Activated CD8-positive, alpha-beta memory T cell treated with anti-CD3 and anti-CD28 coated beads, Interleukin-2, amount 50 U/mL, for 1 hour (primary cell): ENCODE measurements around the gene AKR1E2.
"Not testable (repeated sequence)": the region's sequence is repeated elsewhere in the genome, so short reads cannot be mapped to it uniquely, and the experiment has no call there.

Source experiments
- DNase-seq: peaks from one replicate; pipeline ENCODE4 v3.0.0-alpha.2; 2020; ENCODE audit errors: extremely low read depth

The AKR1E2 gene

GRCh38 chr10:4813496-4813895 is 12.5 kb upstream of the AKR1E2 start:
- no peak for DNase-seq

- DNase-seq = not testable (repeated sequence)
Measured at GRCh38 chr10:4815646-4816180, 10.3 kb upstream of the AKR1E2 start.

GRCh38 chr10:4816966-4817365 is 9.0 kb upstream of the AKR1E2 start:
- no peak for DNase-seq

DNA sequence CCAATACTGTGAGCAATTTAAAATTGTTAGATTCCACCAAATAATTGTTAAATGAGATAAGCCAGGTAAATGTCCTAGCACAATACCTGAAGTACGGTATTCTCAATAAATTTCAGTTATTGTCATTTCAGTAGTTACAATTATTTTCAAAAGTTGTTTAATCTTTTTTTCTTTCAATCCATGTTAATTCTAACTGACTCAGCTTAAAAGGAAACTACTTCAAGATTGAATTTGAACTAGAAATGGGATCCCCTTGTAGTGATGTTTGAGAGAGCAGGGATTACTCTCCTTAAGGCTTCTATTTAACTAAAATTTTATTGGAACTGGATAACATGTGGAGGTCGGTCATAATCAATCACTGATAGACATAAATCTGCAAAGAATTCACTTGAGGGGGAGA is 6.9 kb upstream of the AKR1E2 start:
- DNase-seq = no peak

GRCh38 chr10:4819707-4820106 is 6.3 kb upstream of the AKR1E2 start:
- no peak for DNase-seq

DNA sequence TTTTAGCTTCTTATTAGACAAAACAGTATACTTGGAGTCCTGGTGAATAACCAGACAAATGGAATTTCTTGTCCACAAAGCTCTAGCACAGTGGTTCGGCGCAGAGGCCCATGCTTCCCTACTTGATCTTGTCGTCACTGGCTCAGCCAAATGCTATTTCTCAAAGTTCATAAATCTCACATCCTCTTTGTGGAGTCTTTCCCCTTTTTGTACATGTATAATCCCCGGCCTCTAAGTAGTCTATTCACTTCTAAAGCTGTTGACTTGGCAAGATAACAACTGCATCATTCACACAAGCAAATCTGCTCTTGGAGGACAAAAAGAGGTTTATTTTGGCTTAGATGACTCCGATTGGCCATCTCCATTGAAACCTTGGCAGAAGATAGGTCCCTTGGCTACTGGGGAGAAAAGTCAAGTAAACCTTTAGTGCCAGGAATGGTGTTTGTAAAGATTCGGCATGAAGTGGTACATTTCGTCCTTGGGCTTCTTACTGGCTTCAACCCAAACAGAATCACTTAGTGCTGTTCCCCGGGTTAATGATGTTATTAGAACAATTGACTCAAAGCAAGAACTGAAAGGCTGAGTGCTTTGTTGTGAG is 5.1 kb upstream of the AKR1E2 start:
- DNase-seq = no peak

- no peak for DNase-seq
Measured at GRCh38 chr10:4822208-4822607, 3.8 kb upstream of the AKR1E2 start.

DNA sequence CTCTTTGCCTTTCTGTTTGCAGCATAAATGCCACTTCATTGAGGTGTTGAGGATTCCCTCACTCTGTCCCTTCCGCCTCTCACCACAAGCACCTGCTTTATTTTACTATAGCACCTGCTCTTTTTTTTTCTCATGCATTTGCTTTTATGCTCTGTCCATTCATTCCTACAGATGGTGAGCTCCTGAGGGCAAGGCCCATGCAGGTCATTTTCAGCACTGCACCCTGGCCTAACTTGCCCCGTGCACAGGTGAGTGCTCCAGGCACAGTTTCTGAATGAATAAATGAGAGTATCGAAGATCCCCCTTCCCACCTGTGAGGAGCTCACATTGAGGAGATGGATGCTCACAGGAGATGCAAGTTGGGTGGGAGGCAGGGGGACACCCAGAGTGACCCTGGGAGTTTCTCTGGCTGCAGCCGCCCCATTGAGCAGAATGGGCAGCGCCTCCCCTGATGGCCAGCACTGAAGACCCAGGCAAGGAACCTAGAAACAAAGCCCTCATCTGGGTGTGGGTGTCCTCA is 1.2 kb upstream of the AKR1E2 start:
- DNase-seq = no peak

GRCh38 chr10:4825456-4825867 is 545 bp upstream of the AKR1E2 start:
- no peak for DNase-seq

- no peak for DNase-seq
Measured at GRCh38 chr10:4826792-4827324, 851 bp downstream of the AKR1E2 start.

DNA sequence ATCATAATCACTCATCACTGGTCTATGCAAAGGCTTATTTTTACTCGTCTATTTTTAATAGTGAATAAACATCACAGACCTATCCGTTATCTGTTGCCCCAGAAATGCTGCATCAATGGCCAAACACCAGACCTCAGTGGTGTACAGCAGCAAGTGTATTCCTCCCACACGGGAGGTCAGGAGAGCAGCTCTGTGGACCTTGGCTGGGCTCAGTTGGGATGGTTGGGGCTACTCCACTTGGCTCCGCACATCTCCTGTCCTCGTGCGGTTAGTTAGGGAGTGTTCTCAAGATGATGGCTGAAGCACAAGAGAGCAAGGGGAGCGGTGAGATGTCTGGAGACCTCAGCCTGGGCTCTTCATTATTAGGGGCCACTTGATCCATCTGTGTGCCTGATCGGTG is 2.0 kb downstream of the AKR1E2 start:
- DNase-seq = no peak

DNA sequence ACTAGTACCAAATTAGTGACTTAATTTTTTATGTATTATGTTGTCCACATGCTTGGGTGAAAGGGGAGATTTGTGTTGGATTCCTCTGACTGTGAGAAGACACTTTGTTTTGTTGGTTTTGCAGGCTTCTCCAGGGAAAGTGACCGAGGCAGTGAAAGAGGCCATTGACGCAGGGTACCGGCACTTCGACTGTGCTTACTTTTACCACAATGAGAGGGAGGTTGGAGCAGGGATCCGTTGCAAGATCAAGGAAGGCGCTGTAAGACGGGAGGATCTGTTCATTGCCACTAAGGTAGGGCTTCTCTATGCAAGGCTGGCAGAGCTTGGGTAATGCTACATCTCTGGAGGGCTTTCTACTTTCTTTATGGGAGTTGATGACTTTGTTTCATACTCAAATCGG is 4.5 kb downstream of the AKR1E2 start:
- no peak for DNase-seq

GRCh38 chr10:4831091-4831490 is 5.1 kb downstream of the AKR1E2 start:
- no peak for DNase-seq

- no peak for DNase-seq
Measured at GRCh38 chr10:4833286-4833685, 7.3 kb downstream of the AKR1E2 start.

DNA sequence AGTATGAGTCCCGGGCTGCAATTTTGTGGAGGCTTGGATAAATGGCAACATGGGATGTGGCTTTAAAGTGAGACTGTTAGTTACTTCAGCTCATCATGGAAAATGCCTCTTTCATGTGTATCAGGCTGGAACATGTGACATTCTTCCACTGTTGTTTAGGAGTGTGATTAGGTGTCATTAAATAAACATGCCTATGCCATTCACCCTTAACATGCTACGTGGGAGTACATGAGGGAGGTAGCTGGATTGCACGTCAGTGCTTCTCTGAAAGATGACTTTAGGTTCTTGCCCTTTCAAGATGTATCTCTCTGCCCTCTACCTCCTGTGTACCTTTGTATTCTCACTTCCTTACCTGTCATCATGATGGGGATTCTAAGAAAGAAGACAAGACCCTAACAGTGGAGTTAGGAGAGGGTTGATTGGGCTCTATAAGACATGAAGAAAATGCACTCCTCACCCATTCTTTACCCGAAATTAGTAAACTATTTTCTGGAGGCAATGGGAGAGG is 8.9 kb downstream of the AKR1E2 start:
- no peak for DNase-seq

- DNase-seq = no peak
Measured at GRCh38 chr10:4835494-4835918, 9.5 kb downstream of the AKR1E2 start.

DNA sequence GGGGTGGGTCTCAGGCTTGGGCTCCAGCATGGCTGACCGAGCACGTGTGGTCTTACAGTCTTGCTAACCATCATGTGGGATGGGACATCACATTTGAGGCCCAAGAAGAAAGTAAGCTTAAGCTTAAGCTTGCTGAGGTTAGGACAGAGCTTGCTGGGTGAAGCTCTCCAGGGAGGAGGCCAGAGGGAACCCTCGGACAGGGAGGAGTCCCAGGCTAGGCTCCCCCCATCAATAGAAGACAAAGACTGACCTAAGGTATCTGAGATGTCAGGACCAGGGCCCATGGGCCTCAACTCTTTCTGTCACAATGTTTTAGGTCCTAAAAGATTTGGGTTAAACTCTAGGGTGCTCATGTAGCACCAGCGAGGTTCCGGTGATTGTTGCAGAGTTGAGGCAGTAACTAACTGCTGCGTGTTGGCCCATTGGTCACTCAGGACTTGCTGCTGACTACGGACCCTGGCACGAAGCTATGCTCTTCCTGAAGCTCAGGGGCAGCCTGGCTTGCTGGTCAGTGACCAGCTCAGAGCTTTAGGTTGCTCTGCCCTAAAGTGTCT is 10.5 kb downstream of the AKR1E2 start:
- no peak for DNase-seq

GRCh38 chr10:4837551-4837950 is 11.5 kb downstream of the AKR1E2 start:
- no peak for DNase-seq

DNA sequence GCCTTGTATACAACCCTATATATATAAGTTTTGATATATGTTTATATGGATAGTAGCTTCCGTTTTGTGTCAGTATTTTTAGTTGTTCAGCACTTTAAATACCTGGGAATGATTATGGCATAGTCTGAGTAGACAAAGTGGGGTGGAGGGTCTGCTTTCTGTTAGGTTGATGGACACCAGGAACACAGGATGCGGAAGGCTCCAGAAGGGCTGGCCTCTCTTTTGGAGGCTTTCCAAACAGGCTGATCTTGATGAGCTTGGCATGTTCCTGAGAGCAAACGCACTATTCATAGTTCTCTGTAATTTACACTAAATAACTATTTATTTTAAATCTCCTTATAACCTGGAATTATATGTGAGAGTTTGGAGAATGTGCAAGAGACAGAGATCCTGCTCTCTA is 12.7 kb downstream of the AKR1E2 start:
- no peak for DNase-seq

GRCh38 chr10:4839353-4839752 is 13.3 kb downstream of the AKR1E2 start:
- no peak for DNase-seq

DNA sequence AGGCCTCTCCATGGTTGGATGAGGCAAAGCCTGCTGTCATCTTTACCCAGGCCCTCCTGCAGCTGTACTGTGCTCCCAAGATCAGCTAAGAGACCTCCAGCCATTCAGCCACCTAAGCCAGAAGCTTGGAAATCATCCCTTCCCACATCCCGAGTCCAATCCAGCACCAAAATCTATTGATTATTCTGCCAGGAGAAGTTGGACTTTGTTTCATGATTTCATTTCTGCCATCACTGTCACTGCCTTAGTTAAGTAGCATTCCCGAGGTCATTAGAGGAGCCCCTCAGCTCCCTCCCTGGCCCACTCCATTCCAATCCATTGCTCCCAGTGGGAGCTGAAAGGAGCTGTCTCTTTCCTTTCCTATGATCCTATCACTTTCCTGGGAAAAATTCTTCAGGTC is 14.1 kb downstream of the AKR1E2 start:
- no peak for DNase-seq

DNA sequence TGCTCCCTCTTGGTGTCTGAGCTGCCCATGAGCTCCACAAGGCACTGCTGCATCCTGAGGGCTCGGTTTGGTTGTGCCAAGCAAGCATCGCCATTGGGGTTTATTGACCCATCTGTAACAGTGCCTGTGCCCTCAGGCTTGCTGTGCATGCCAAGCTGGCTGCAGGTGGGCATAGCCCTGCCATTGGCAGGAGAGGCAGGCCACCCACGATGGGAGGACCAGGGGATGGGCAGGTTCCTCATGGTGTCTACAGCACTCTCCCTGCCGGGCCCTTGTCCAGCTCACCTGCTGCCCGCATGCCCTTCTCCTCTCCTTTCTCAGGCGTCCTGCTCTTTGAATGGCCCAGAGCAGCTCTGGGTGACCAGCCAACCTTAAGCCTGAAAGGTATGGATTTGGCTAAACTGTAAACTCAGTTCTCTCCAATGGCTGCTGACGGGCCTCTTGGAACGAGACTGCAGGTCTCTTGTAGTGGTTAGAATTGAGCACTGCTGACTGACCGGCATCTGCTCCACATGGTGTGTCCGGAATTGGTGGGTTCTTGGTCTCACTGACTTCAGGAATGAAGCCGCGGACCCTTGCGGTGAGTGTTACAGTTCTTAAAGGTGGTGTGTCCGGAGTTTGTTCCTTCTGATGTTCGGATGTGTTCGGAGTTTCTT is 17.6 kb downstream of the AKR1E2 start:
- DNase-seq = no peak

GRCh38 chr10:4844864-4845263 is 18.9 kb downstream of the AKR1E2 start:
- no peak for DNase-seq
